GM21825 (cell line): ENCODE measurements around the gene SERPINA12.

Source experiments
- ATAC-seq: cut with Tn5 transposase; IDR thresholded peaks from one replicate; pipeline ENCODE4 v1.9.1; 2021; ENCODE audit warnings: mild to moderate bottlenecking, moderate library complexity; ENCODE audit not compliant: unreplicated experiment

SERPINA12 gene

DNA sequence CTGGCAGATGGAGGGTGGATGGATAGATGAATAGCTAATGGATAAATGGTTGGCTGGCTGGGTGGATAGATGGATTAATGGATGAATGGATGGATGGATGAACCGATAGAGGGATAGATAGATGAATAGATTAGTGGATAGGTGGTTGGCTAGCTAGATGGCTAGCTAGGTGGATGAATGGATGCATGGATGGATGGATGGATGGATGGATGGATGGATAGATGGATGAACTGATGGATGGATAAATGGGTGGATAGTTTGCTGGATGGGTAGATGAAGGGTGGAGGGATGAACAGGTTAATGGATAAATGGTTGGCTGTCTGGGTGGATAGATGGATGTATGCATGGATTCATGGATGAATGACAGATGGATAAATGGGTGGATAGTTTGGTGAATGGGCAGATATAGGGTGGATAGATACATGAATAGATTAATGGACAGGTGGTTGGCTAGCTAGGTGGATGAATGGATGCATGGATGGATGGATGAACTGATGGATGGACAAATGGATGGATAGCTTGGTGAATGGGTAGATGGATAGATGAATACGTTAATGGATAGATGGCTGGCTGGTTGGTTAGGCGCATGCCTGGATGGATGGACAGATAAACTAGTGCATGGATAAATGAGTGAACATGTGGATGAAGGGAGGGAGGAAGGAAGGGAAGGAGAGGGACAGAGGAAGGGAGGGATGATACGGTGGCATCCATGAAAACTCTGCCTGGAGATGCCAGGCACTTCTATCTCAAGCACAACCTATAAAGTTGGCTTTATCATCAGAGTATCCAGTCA lies 41.3 kb downstream of the SERPINA12 start:
- no peak for ATAC-seq

DNA sequence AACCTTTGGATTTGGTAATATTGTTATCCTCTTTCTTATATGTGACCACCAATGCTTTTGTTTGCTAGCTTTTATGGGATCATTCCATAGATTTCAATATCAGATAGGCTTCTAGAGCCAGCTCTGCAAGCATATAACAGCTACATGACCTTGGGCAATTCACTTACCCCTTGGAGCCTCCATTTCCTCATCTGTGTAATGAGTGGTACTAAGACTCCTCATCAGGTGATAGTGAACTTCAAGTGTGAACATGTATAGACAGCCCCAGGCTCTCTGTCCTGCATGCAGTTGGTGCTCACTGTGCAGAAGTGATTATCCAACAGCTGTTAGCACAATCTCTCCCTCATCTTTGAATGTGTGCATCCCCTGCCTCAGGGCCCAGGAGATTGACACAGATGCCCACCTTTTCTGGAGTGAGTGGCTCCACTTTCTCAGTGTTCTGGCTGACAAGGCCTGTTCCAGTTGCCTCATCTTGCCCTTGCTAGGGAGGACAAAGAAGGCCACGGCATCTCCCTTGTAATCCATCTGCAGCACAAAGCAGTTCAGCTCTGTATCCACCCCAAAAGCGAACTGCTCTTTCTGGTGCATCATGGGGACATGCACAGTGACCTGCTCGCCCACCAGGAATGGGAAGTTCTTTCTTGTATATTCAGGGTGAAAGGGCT lies 42.4 kb downstream of the SERPINA12 start:
- no peak for ATAC-seq

DNA sequence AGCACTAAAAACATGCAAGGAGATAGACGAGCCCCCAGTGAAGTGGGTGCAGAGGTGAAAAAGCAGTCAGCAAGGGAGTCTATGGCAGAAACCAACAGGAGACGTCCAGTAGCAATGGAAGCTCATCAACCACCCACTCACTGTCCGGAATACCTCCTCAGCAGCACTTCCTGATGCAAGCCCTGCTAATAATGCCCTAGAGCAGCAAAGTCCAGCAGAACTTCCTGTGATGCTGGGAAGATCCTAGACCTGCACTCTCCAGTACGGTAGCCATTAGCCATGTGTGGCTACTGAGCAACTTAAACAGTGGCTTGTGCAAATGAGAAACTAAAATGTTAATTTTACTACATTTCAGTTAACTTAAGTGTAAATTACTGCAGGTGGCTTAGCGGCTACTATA lies 44.2 kb downstream of the SERPINA12 start:
- ATAC-seq = no peak

DNA sequence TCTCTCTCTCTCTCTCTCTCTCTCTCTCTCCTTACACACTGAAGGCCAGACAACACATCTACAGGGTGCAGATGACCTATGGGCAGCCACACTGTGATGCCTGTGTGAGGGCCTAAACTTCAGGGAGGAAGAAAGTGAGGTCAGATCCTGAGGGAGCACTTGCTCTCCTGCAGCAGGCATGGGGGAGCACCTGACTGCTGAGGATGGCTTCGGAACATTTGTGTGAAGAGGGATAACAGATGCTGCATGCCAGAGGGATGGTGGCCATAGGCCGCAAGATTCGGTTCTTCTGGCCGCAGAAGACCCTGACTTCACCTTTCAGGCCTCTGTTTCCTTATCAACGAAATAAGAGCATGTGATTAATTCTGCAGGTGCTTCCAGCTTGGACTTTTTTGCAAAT lies 45.0 kb downstream of the SERPINA12 start:
- ATAC-seq = no peak

DNA sequence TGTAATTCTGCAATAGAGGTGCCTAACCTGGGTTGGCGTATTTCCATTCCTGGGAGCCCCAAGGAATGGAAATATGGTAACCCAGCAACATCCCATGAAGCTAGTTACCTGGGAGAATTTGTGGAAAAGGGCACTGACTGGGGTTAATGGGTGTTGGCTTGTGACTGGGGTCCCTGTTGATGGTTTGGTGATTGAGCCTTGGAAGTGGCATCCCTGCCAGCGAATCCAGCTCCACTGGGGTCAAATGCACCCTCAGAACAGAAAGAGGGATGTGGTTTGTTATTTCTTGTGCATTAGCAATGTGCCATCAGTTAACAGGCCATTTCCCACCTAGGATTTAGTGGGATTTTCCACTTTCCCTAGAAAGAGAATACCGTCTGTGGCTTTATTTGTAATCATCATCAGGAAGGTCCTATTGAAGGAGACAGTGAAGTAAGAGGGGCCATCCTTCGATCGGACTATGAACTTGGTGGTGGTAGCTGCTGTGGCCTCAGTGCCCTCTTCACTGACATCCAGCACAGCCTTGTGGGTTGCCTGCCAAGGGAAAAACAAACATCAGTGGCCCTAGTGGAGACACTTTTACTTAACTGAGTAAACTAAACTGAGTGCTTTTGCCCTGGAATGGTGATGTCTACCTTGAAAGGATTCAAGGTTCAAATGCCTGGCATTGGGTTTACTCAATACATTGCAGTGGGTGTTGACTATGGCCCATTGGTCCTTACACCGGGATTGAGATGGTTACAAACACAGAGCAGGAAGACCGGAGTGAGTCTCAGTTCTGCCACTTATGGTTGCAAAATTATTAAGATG lies 46.3 kb downstream of the SERPINA12 start:
- no peak for ATAC-seq

DNA sequence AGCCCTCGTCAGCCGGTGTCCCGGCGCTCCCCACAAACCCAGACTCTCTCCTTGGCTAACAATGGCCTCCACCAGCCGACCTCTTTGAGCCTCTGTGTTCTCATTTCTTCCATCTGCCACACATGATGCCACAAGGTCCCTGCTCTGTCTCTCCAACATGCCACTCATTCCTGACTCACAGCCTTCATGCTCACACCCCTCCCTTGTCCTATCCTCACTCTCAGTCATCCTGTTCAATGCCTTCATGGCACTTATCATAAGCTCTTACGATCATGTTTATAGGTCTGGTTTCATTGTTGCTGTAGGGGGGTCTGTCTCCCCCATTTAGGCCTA lies 47.1 kb downstream of the SERPINA12 start:
- ATAC-seq = no peak

DNA sequence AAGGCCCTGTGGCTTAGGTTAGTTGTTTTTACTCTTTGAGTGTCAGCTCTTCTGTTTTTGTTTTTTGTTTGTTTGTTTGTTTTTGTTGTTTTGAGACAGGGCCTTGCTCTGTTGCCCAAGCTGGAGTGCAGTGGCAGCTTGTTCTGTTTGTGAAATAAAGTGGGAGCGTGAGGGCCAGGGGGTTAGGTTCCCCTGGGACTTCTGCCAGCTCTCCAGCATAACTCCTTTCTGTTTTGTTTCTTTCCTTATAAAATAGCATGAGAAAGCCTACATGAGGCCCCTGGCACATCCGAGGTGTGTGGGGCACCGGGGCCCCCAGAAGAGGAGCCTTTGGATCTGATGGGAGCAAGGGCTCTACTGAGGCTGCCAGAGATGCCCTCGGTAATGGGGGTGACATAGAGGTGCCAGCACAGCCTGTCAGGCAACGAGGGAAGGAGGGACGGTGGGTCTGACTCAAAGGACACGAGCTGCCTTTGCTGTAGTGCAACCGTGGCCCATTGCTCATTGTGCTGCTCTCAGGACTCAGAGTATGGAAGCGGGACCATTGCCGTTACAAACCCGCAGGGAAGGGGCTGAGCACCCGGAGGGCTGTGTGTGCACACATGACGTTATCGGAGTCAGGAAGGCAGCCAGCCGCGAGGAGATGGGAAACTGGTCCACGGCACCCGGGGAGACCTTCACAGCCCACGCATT lies 47.6 kb downstream of the SERPINA12 start:
- ATAC-seq = no peak

DNA sequence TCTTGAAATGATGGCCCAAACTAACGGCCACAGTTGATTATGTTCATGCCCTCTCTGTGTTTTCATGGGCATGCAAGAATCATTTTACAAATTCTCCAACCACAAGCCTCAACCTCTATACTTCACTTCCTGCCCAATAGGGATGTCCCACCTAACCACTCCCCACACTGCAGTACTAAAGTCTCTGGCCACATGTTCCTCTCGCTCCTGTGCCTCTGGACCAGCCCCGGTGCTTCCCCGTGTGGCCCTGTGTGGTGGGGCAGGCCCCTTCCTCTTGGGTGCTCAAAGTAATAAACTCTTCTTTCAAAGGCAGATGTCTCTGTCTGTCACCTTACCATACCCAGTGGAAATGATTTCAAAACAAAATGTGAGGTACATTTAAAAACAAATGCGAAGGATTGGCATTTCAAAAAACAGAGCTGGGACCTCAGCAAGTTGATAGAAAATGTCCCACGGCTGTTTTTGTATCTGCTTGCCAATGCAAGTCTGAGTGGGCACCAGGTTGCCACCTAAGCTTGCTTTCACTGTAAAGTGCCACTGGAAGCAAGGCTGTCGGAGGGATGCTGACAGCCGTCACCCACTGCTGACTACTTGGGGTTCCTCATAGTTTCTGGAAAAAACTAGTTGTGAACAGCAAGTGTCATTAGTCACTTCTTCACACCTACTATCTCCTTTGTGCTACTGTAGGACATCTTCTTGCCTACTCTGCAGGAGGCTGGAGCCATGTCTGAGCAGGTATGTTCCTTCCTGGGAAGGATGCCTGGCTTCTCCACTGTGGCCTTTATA lies 48.4 kb downstream of the SERPINA12 start:
- no peak for ATAC-seq

DNA sequence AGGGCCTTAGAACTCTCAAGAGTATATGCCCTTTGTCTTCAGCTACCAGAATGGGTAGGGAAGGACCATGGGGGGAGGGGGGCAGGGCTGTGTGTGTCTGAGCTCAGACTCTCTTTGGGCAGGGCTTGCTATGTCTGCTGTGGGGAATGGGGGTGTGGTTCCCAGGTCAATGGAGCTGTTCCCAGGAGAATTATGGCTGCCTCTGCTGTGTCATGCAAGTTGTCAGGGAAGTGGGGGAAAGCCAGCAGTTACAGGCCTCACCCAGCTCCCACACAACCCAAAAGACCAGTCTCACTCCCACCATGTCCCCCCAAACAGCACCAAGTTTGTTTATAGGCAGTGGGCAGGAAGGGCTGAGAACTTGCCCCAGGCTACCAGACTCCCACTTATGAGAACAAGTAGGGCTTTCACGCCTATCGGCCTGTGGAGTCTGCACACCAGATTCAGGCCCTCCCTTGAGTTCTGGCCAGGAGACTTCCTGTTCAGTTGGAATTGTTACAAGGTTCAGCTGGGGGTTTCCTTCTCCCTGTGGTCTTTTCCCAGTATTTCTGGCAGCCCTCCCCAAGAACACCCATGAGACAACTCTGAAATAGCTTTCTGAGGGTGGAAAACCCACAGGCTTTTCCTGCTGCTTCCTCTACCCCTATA lies 50.6 kb downstream of the SERPINA12 start:
- no peak for ATAC-seq

DNA sequence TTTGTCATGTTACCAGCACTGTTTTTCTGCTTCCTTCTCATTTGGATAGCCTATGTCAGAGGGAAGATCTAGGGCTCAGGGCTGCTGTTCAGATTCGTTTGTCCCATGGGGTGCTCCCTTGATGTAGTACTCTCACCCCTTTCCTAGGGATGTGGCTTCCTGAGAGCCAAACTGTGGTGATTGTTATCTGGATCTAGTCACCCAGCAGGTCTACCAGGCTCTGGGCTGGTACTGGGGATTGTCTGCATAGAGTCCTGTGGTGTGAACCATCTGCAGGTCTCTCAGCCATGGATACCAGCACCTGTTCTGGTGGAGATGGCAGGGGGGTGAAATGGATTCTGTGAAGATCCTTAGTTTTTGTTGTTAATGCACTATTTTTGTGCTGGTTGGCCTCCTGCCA lies 51.2 kb downstream of the SERPINA12 start:
- ATAC-seq = no peak

DNA sequence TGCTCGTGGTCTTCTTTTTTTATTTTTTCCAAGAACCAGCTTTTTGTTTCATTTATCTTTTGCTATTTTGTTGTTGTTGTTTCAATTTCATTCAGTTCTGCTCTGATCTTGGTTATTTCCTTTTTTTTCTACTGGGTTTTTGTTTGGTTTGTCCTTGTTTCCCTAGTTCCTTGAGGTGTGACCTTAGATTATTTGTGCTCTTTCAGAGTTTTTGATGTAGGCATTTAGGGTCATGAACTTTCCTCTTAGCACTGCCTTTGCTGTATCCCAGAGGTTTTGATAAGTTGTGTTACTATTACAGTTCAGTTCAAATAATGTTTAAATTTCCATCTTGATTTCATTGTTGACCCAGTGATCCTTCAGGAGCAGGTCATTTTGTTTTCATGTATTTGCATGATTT lies 53.3 kb downstream of the SERPINA12 start:
- ATAC-seq = no peak

DNA sequence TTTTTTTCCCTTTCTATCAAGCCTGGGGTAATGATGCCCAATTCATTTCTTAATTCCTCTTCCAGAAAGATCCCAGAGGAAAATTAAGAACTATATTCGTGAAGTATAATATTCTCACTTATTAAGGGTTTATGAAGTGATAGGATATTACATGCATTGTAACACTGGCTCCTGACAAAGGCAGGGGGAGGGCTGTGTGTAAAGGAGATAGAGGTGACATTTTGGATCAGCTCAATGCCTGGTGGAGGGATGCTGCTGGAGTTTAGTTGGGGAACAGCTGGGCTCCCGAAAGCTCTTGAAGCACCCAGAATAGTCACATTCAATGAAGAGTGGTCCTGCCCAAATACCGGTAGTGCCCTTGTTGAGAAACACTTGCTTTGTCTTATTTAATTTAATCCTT lies 57.4 kb downstream of the SERPINA12 start:
- ATAC-seq = no peak

DNA sequence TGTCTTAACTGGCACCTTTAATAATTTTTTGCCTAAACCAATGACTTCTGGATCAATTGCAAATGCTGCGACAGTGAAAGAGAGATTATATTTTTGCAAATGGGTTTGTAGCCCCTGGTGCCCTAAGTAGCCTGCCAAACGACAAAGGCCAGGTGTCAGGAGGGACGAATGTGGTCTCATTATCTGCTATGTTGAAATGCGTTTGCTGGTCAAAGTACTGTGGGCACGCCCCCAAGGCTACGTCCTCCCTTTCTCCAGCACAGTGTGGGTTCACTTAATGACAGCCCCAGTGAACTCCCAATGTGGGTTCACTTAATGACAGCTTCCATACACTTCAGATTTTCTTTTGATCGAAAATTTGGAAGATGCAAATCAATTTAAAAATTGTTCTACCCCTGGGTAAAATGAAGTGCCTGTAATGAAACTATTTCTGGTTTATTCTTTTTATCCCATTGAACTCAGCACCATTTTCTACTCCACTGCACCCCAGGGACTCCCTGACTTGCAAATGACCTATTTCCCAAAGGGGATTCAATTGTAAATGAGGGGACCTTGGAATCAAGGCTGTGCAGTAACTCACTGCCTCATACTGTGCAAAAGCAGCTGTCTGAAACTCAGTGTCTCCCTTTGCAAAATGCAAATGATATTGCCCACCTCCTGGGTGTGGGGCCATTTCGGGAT lies 58.0 kb downstream of the SERPINA12 start:
- ATAC-seq = no peak

DNA sequence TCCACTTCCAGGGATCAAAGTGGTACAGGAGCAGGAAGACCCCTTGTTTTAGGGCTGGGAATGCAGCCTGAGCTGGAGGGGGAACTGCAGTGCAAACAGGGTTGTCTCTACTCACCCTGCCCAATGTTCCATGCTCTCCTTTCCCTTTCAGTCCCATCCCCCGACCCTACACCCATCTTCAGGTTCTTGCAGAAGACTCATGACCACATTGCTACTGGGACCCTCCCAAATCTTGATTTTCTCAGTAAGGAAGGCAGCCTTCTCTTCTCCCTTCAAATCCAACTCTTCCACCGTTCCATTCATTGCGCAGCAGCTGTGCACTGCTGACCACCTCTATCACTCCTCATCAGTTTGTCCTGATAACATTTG lies 58.6 kb downstream of the SERPINA12 start:
- no peak for ATAC-seq

DNA sequence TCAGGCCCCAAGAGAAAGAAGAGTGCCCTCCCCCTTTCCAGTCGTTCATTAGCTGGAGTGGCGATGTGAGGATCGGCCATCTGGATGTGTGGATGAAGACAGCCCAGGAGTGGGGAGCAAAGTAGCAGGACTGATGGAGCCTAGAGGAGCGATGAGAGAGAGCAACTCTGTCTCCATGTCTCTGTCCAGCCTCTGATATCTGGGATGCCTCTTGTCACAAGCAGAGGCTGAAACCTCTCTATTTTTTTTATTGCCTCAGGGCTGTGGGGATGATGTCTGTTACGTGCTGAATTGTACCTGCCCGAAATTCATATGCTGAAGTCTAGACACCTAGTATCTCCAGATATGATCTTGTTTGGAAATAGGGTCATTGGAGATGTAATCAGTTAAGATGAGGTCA lies 59.3 kb downstream of the SERPINA12 start:
- ATAC-seq = no peak

DNA sequence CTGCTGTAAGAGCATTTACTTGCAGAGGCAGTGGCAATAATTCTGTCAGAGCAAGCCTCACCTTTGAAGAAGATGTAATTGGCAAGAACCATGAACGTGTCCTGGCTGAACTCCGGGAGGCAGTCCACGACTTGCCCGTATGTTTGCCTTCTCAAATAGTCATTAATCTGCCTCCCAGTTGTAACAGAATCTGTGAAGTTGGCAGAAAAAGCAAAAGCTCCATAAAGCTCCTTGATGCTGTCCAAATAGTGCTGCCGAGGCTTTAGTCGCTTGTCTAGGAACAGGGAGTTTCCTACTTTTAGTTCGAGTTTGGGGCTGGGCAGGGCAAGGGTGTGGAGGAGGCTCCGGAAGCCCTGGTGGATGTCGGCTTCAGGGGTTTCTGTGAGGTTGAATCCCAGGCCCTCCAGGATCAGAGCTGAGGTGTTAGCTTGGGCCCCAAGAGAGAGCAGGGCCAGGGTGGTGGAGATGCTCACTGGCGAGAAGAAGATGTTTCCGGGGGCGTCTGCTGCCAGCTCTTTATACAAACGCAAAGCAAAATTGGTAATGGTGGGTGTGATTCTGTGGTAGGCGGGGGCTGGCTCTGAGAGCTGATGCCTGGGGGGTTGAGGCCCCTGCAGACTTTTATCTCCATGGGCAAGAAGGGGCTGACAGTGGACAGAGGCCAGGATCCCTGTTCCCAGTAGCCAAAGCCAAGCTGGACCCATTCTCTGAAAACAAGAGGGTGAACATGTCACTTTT lies 61.0 kb downstream of the SERPINA12 start:
- no peak for ATAC-seq

DNA sequence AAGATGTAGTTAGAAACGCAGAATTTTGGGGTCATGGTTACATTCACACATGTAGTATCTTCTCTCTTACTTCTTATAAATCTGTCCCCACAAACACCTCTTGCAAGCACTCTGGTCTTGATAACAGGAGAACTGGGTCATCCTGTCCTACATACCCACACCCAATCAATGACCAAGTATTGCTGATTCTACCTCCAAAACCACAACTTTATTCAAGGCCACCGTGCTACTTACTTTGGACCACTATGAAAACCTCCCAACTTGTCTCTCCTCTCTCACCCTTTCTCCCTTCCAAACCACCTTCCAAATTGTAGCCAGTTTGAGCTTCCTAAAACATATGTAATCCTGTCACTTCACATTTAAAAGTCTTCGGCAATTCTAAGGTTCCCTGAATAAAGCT lies 62.1 kb downstream of the SERPINA12 start:
- ATAC-seq = no peak

DNA sequence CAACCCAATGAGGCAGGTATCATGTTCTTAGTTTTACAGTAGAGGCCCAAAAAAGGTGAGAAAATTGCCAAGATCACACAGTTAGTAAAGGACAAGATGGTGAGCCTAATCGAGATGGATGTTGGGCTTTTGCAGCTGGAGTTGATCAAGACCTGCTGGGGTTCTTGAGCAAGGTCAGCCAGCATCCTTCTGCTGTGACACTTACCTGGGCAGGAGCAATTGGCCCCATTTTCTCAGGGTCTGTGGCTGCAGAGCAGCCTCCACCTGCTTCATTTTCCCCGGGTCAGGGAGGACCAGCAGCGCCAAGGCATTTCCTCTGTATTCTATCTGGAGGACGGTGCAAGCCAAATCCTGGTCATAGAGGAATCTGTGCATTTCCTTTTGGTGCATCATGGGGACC lies 63.1 kb downstream of the SERPINA12 start:
- no peak for ATAC-seq

DNA sequence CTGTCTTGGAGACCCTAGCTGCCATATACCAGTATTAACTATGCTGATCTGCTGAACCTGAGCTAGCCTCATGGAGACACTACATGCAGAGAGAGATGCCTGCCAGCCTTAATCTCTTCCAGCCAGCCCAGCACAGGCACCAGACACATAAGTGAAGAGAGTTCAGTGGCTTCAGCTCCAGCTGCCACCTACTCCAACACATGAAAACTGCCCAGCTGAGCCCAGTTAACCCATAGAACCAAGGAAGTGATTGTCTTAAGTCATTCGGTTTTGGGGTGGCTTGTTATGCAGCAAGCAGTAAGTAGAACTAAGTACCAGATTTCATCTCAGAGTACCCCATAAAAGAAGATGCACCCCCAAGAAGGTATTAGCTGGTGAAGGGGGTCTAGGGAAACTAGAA lies 64.3 kb downstream of the SERPINA12 start:
- no peak for ATAC-seq
